ENCODE measurements around the gene ANKRD9. TPM values are rescaled to one million over a fixed set of nuclear protein-coding genes. Genes with fewer than 3 reads are reported as not detected.

The ANKRD9 gene
- total RNA-seq, 3 donors from 2014 or later: 6.7 to 11.0 (median 8.7) TPM

DNA sequence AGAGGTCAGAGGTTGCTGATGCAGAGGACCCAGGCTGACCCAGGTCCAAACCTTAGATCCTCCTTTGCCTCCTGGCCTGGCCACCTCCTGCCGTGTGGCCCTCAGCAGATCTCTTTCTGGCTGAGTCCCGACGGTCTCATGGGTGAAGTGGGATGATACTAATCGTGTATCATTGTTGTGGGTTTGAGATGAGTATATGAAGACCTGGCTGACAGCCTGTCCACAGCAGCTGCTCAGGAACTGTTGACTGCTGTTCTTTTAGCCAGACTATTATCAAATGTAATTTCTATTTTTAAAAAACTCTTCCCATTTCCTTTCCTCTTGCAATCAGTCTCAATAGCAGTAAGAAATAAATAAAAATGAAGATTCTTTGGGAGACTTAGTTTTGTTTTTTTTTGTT, 45.6 kb downstream of the ANKRD9 start:
- Mint-ChIP-seq H3K36me3 (ENCODE audit: insufficient read depth) (peaks cover 11% of the 10 kb centered on the region), H3K9me3 (no peaks in the 10 kb centered on the region), H3K27me3 (ENCODE audit: low read depth) (no peaks in the 10 kb centered on the region), H3K4me1 (ENCODE audit: low read depth) (no peaks in the 10 kb centered on the region), H3K4me3 (no peak overlapping the region)
- ATAC-seq (no peak), DNase-seq (no peak)

DNA sequence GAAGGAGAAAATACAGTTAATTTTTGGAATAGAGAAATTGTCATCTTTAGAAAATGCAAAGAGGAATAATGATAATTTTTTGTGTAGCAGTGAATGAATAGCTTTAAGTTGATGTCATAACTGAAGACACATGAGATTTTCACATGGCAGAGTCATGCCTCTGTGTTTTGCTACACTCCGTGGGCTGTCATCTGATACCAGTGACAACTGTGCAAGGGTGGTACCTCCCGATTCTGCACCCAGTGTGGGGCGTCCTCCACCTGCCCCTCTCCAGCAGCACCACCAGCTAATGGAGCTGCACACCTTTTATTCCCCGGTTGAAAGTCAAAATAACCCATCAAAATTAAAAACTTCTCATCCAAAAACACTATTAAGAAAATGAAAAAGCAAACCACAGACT, 47.2 kb downstream of the ANKRD9 start:
- Mint-ChIP-seq H3K4me1 (ENCODE audit: low read depth) (no peaks in the 10 kb centered on the region), H3K36me3 (ENCODE audit: insufficient read depth) (peaks cover 15% of the 10 kb centered on the region), H3K9me3 (no peaks in the 10 kb centered on the region), H3K4me3 (no peak overlapping the region), H3K27me3 (ENCODE audit: low read depth) (no peaks in the 10 kb centered on the region)
- no peak for DNase-seq
- no peak for ATAC-seq

DNA sequence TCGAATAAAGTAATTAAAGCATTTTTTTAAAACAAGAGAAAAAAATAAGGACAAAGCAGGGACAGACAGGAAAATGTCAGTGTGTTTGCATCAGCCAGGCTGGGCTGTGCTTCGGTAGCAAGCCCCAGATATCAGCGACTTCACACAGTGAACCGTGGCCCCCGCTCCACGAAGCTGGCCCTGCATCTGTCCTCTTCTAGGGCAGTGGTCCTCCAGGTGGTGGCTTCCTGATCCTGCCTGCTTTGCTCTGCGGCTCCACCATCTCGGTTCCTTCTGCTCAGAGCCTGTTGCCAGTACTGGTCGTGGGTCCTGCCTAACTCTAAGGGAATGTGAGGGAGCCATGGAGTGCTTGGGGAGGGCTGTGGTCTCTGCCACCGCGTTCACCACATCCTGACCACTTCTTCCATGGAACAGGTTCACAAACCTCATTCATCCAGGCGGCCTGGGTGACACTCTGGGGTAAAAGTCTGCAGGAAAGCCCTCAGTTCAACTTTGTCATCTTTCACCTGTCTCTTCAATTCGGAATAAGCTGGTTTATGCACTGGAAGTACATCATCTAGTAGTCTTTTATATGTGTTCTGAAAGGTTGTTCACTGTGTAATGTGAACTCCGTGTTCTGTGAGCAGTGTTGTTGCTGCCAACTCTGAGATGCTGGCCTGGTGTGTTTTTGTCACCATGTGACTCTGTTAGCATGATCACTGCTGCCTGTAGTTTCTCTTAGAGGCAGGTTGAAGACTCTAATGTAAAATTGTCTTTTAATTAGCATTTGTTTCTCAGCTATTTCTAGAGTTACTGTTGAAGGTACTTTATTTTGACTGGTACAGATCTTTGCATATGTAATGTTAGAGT, 47.9 kb downstream of the ANKRD9 start:
- no peaks in the 10 kb centered on the region for H3K27me3 Mint-ChIP-seq (ENCODE audit: low read depth)
- ATAC-seq (no peak), DNase-seq (no peak)
- H3K36me3 Mint-ChIP-seq (ENCODE audit: insufficient read depth): peaks cover 11% of the 10 kb centered on the region
- H3K4me3 Mint-ChIP-seq: no peak overlapping the region
- no peaks in the 10 kb centered on the region for H3K4me1 Mint-ChIP-seq (ENCODE audit: low read depth)
- no peaks in the 10 kb centered on the region for H3K9me3 Mint-ChIP-seq

DNA sequence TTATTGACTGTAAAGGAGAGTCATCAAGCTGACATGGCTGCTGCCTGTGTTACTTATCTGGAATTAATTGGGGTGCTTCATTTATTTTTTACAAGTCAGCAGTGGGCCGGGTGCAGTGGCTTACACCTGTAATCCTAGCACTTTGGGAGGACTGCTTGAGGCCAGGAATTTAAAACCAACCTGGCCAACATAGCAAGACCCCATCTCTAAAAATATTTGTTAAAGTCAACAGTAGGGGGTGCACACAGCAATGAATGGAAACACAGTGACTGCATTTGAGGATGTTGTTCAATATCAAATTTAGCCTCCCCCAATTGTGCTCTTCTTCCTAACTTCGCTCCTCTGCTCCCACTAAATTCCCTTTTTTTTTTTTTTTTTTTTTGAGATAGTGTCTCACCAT, 52.1 kb downstream of the ANKRD9 start:
- Mint-ChIP-seq H3K4me3 (no peak overlapping the region), H3K36me3 (ENCODE audit: insufficient read depth) (peaks cover 10% of the 10 kb centered on the region), H3K27me3 (ENCODE audit: low read depth) (no peaks in the 10 kb centered on the region), H3K4me1 (ENCODE audit: low read depth) (no peaks in the 10 kb centered on the region), H3K9me3 (no peaks in the 10 kb centered on the region)
- ATAC-seq: no peak
- DNase-seq: no peak

DNA sequence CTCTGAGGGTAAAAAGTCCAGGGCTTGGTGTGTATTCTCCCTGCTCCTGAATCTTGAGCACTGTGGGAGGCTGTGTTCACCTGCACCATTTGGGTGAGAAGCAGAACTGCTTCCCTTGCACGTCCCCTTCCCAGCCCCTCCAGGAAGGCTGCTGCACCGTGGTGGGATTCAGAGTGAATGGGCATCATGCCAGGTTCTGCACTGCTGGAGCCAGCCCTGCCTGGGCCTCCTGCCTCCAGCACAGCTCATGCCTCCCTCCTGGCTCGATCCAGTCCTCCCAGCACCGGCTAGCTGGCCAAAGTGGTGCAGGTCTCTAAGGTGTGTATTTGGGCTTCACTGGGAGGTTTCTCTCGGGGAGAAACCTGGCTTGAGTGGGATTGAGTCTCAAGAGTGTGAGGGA, 54.9 kb downstream of the ANKRD9 start:
- no peak for ATAC-seq
- Mint-ChIP-seq H3K4me3 (no peak overlapping the region), H3K27me3 (ENCODE audit: low read depth) (no peaks in the 10 kb centered on the region), H3K36me3 (ENCODE audit: insufficient read depth) (peaks cover 25% of the 10 kb centered on the region), H3K4me1 (ENCODE audit: low read depth) (no peaks in the 10 kb centered on the region), H3K9me3 (no peaks in the 10 kb centered on the region)
- no peak for DNase-seq

DNA sequence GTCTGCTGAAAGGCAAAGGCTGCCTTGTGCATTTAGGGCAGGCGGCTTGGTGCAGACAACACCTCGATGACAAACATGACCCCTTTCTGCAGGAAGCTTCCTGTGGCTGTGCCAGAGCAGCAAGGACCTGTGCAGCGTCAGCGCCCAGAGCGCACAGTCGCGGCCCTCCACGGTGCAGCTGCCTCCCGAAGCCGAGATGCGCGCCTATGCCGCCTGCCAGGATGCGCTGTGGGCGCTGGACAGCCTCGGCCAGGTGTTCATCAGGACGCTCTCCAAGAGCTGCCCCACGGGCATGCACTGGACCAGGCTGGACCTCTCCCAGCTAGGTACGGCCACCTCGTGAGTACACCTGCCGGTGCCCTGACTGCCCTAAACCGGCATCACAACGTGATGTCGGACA, 57.3 kb downstream of the ANKRD9 start:
- ATAC-seq (no peak), DNase-seq (no peak)
- H3K9me3 Mint-ChIP-seq: no peaks in the 10 kb centered on the region
- H3K4me1 Mint-ChIP-seq (ENCODE audit: low read depth): no peaks in the 10 kb centered on the region
- H3K36me3 Mint-ChIP-seq (ENCODE audit: insufficient read depth): peaks cover 30% of the 10 kb centered on the region
- no peak overlapping the region for H3K4me3 Mint-ChIP-seq
- no peaks in the 10 kb centered on the region for H3K27me3 Mint-ChIP-seq (ENCODE audit: low read depth)

Other genes starting within 250 kb of the ANKRD9 start
- 1 to 10 TPM; 3.2 to 5.5 (median 4.4) TPM for gene MOK, start 204.6 kb downstream of the ANKRD9 start, total RNA-seq
- gene ZNF839, start 190.0 kb downstream of the ANKRD9 start, total RNA-seq: 10 to 100 TPM; 14.9 to 16.6 (median 15.5) TPM
- gene CINP, start 146.9 kb downstream of the ANKRD9 start, total RNA-seq: 10 to 100 TPM; 57.7 to 63.9 (median 58.4) TPM
- gene TECPR2, start 146.8 kb downstream of the ANKRD9 start, total RNA-seq: 1 to 10 TPM; 5.5 to 6.7 (median 5.6) TPM
- 10 to 100 TPM; 12.5 to 14.7 (median 13.9) TPM for gene RCOR1, start 82.9 kb upstream of the ANKRD9 start, total RNA-seq